ENCODE data around the gene KLHL22.

The KLHL22 gene

DNA sequence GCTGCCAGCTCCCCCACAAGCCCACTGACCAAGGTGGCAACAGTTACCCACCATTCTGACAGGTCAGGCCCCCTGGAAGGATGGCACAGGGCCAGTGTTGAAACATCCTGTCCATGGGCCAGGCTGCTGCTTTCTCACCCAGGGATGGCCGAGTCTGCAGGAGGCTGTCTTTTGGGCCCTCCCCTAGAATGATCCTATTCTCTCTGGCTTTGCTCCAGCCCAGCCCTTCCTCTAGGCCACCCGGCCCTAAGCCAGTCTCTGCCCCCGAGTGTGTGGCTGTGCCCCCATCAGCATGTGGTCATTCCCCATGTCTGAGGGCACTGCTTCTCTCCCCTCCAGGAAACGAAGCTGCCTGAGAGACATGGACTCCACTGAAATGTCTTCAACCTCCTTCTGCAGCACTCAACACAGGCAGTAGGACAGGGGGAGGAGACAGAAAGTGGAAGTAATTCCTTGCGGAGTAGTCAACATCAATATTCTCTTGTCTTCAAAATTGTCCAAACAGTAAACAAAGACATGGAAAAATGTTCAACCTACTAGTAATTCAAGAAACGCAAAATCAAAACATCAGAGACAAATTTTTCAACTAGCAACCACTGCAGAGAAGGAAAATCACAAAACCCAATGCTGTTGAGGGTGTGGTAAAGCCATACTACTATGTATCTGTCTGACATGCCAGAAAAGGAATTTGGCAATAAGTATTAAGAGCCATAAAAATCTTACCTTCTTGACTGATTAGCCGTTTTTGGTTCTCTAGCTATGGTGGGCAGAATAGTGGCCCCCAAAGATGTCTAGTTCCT lies 52.9 kb downstream of the KLHL22 start:
- TF ChIP-seq, protein P1, sequence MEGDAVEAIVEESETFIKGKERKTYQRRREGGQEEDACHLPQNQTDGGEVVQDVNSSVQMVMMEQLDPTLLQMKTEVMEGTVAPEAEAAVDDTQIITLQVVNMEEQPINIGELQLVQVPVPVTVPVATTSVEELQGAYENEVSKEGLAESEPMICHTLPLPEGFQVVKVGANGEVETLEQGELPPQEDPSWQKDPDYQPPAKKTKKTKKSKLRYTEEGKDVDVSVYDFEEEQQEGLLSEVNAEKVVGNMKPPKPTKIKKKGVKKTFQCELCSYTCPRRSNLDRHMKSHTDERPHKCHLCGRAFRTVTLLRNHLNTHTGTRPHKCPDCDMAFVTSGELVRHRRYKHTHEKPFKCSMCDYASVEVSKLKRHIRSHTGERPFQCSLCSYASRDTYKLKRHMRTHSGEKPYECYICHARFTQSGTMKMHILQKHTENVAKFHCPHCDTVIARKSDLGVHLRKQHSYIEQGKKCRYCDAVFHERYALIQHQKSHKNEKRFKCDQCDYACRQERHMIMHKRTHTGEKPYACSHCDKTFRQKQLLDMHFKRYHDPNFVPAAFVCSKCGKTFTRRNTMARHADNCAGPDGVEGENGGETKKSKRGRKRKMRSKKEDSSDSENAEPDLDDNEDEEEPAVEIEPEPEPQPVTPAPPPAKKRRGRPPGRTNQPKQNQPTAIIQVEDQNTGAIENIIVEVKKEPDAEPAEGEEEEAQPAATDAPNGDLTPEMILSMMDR (IDR thresholded peaks at IDR 0.05; ENCODE audit: extremely low read depth, insufficient read depth, missing control alignments), result no peak
- in situ Hi-C loops (cut with MboI; ENCODE audit: low pct_unique_long_range_greater_than_20kb, low sequenced_read_pairs, unreplicated experiment), result no loop called here
- DNase-seq (ENCODE audit: low spot score), result no peak

DNA sequence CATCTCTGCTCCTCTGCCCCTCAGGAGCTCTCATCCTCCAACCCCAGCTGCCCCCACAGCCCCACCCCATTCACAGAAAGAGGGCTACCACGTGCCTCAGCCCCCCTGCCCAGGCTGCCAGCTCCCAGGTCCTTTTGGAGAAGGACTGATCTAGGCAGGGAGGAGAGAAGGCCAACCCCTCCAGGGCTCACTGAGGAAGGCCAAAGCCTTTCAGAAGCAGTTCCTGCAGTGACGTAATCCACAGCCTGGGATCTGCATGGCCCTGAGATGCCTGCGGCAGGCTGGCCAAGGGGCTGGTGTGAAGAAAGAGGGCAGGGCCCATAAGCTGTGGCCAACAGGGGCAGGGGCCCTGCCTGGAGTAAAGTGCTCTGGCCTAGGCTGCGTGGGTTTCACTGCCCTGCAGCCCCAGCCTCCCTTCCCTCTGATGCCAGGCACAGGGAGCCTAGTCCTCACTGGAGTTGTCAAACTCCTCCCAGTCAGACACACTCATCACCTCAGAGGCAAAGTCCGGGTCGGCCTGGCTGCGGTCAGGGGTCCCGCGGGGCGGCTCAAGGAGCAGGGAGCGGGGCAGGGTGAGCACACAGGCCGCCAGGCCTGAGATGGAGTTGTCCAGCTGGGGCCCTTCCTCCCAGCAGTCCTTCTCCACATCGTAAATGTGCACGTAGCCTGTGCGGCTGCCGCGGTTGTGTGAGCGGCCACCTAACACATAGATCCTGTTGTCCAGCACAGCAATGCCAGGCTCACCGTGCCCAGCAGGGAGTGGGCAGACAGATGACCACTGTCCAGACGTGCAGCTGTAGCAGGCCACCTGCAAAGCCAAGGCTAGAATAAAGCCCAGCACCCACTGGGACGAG lies 53.7 kb downstream of the KLHL22 start:
- in situ Hi-C loops (cut with MboI; ENCODE audit: low pct_unique_long_range_greater_than_20kb, low sequenced_read_pairs, unreplicated experiment), result no loop called here
- no peak for DNase-seq (ENCODE audit: low spot score)
- TF ChIP-seq, protein P1 (IDR thresholded peaks at IDR 0.05; ENCODE audit: extremely low read depth, insufficient read depth, missing control alignments), result no peak

DNA sequence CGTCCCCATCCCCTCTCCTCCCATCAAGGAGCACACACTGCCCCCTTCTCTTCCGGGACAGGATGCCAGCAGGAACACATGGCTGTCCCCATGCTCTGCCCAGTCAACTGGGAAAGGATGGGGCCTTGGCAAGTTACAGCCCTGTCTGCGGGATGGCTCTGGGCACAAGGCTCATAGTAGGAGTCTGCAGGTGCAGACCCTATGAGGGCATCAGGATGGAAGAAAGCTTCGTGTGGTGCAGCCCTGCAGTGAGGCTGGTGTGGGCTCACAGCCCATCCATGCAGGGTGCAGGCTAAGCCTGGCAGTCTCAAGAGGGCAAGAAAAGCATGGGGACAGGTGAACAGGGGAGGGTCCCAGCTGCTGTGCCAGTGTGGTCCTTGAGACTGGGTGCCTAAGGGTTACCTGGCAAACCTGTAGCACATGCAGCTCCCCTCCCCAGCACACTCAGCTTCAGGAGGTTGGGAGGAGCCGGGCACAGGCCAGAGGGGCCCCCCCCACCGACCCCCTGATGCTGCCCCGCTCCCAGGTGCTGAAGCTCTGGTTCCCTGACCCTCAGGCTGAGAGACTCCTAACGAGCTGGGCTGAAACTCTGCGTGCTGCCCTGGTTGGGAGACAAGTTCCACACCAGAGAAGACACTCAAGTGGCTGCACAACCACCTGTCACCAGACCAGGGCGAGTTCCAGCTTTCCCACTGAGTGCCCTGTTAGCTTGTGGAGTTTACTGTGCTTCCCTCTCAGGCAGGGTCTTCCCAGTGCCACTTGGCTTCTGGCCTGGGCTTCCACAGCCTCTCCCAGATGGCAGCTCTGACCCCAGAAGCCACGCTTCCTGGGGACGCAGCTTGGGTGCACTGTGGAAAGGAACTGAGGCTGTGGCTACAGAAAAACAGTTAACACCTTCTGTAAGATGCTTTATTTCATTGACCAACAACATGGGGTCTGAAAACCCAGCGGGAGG lies 54.7 kb downstream of the KLHL22 start:
- DNase-seq (ENCODE audit: low spot score), result peak; percentile 36
- in situ Hi-C loops (cut with MboI; ENCODE audit: low pct_unique_long_range_greater_than_20kb, low sequenced_read_pairs, unreplicated experiment), result no loop called here
- TF ChIP-seq, protein P1 (IDR thresholded peaks at IDR 0.05; ENCODE audit: extremely low read depth, insufficient read depth, missing control alignments), result no peak

DNA sequence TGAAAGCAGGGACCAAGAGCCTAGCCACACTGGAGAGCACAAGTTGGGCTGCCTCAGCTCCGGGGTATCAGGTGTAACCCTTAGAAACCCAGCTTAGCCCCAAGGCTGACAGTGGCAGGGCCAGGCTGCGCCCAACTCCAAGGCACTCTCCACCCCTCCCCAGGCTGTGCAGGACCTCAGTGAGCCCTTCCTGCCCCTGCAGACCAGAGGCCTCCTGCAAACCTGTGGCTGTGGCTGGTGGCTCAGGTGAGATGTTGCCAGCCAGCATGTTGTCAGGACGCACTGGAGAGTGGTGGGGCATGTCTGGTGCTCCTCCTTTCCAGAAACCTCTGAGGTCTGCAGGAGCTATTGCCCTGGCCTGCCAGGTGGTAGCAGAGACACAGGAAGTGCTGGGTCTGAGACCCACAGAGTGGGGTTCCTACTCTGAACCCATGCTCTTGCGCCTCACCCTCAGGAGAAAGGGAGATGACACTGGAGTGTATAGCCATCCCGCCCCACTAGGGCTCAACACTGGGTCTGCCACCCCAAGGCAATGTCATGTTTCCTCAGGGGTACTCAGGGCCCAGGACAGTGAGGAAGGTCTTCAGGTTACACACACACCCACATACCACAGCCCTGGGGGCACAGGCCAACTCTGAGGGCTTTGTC lies 55.5 kb downstream of the KLHL22 start:
- TF ChIP-seq, protein P1 (IDR thresholded peaks at IDR 0.05; ENCODE audit: extremely low read depth, insufficient read depth, missing control alignments), result no peak
- in situ Hi-C loops (cut with MboI; ENCODE audit: low pct_unique_long_range_greater_than_20kb, low sequenced_read_pairs, unreplicated experiment), result no loop called here
- peak; percentile 23 for DNase-seq (ENCODE audit: low spot score)

DNA sequence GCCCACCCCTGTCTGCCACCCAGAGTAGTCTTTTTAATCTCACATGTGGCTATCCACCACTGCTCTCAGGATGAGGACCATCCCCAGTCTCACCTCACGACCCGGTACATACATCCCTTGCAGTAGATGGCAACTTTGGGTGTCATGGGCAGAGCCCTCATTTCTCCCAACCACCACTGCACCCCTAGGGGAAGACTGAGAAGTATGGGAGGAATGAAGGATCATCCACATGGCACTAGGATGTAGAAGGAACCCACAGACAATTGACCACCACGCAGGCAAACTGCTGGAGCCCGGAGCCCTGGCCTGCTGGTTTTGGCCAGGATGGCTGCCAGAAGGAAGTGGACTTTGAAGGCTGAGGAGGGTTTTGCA lies 56.1 kb downstream of the KLHL22 start:
- in situ Hi-C loops (cut with MboI; ENCODE audit: low pct_unique_long_range_greater_than_20kb, low sequenced_read_pairs, unreplicated experiment), result no loop called here
- TF ChIP-seq, protein P1 (IDR thresholded peaks at IDR 0.05; ENCODE audit: extremely low read depth, insufficient read depth, missing control alignments), result no peak
- peak; percentile 23 for DNase-seq (ENCODE audit: low spot score)

Data from GM13977 (cell line).